ENCODE results near the gene DAB2IP.

DNA sequence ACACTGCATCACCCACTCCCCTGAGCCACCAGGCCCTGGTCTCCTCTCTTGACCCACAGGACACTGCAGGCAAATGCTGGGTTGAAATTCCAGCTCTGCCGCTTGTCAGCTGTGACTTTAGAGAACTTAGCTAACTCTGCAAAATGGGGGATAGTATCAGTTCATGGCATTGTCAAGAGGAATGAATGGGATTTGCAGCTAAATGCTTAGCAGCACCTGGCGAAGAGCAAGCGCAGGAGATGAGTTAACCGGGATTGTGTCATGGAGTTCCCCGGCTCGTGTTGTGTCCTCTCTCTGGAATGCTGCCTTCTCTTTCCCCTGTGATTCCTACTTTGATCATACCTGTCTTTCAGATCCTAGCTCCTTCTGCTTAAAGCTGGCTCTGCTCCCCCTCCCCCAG is 67.1 kb downstream of the DAB2IP start:
- TF ChIP-seq, protein P1, sequence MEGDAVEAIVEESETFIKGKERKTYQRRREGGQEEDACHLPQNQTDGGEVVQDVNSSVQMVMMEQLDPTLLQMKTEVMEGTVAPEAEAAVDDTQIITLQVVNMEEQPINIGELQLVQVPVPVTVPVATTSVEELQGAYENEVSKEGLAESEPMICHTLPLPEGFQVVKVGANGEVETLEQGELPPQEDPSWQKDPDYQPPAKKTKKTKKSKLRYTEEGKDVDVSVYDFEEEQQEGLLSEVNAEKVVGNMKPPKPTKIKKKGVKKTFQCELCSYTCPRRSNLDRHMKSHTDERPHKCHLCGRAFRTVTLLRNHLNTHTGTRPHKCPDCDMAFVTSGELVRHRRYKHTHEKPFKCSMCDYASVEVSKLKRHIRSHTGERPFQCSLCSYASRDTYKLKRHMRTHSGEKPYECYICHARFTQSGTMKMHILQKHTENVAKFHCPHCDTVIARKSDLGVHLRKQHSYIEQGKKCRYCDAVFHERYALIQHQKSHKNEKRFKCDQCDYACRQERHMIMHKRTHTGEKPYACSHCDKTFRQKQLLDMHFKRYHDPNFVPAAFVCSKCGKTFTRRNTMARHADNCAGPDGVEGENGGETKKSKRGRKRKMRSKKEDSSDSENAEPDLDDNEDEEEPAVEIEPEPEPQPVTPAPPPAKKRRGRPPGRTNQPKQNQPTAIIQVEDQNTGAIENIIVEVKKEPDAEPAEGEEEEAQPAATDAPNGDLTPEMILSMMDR (IDR thresholded peaks at IDR 0.05): no peak
- TF ChIP-seq POLR2A (IDR thresholded peaks at IDR 0.05): no peak
